ENCODE measurements around the gene C1QTNF8. TPM values are rescaled to one million over a fixed set of nuclear protein-coding genes. Genes with fewer than 3 reads are reported as not detected.

The C1QTNF8 gene
- total RNA-seq, 8 experiments from 2014 or later = 0.08 to 0.28 TPM; not detected in 6

- H3K4me3 ChIP-seq = no peak overlapping the region
- in situ Hi-C loops (cut with MboI; ENCODE audit: low pct_unique_long_range_greater_than_20kb in 2 of 9, low sequenced_read_pairs in 9 of 9, unreplicated experiment in 9 of 9) = no loop called here
Measured at GRCh38 chr16:1047123-1047522, 48.9 kb downstream of the C1QTNF8 start.

GRCh38 chr16:1045993-1046911 is 49.8 kb downstream of the C1QTNF8 start:
- Histone ChIP-seq H3K27ac (no peak overlapping the region), H3K4me3 (no peak overlapping the region), H3K4me1 (replicated peaks in 1 of 2) (peaks cover 18 to 25% of the 10 kb centered on the region in 2 donors)
- WGBS, 10 experiments = 98% methylated on average over 7 of the region's 49 CpGs; no CpG with 5 or more reads in 9 of the 10 experiments
- in situ Hi-C loops (cut with MboI; ENCODE audit: low pct_unique_long_range_greater_than_20kb in 2 of 9, low sequenced_read_pairs in 9 of 9, unreplicated experiment in 9 of 9) = no loop called here
- ATAC-seq (replicated peaks in 6 of 8) = no peak

More at GRCh38 chr16:1047123-1047522, 48.9 kb downstream of the C1QTNF8 start:
- no peak overlapping the region for H3K27ac ChIP-seq
- no peak for ATAC-seq (replicated peaks in 6 of 8)
- WGBS, 10 experiments = 84 to 100% (median 100%) methylated on average over 2 to 7 of the region's 9 CpGs; no CpG with 5 or more reads in 5 of the 10 experiments
- H3K4me1 ChIP-seq (replicated peaks in 1 of 2) = peaks cover 18 to 25% of the 10 kb centered on the region in 2 donors

GRCh38 chr16:1045310-1045992 is 50.6 kb downstream of the C1QTNF8 start:
- in situ Hi-C loops (cut with MboI; ENCODE audit: low pct_unique_long_range_greater_than_20kb in 2 of 9, low sequenced_read_pairs in 9 of 9, unreplicated experiment in 9 of 9) = no loop called here

GRCh38 chr16:1044460-1045309 is 51.4 kb downstream of the C1QTNF8 start:
- in situ Hi-C loops (cut with MboI; ENCODE audit: low pct_unique_long_range_greater_than_20kb in 2 of 9, low sequenced_read_pairs in 9 of 9, unreplicated experiment in 9 of 9) = no loop called here
- 20 to 90% (median 82%) methylated on average over 2 to 3 of the region's 43 CpGs; no CpG with 5 or more reads in 7 of the 10 experiments for WGBS, 10 experiments
- ATAC-seq (replicated peaks in 6 of 8) = peak in 2 of 8 experiments; percentile 24 to 42
- Histone ChIP-seq H3K4me1 (replicated peaks in 1 of 2) (peaks cover 18 to 24% of the 10 kb centered on the region in 2 donors), H3K27ac (no peak overlapping the region), H3K4me3 (no peak overlapping the region)

More at GRCh38 chr16:1045310-1045992, 50.6 kb downstream of the C1QTNF8 start:
- Histone ChIP-seq H3K4me3 (no peak overlapping the region), H3K27ac (no peak overlapping the region), H3K4me1 (replicated peaks in 1 of 2) (peaks cover 18 to 25% of the 10 kb centered on the region in 2 donors)
- whole genome bisulfite sequencing, 10 experiments = 17 to 85% (median 67%) methylated on average over 3 to 12 of the region's 38 CpGs; no CpG with 5 or more reads in 7 of the 10 experiments
- ATAC-seq (replicated peaks in 6 of 8) = peak in 2 of 8 experiments; percentile 13 to 23

- H3K4me1 ChIP-seq (replicated peaks in 1 of 2) = peaks cover 17% of the 10 kb centered on the region in 2 donors
- no peak overlapping the region for H3K27ac ChIP-seq
- ATAC-seq (replicated peaks in 6 of 8) = no peak
- no peak overlapping the region for H3K4me3 ChIP-seq
- in situ Hi-C loops (cut with MboI; ENCODE audit: low pct_unique_long_range_greater_than_20kb in 2 of 9, low sequenced_read_pairs in 9 of 9, unreplicated experiment in 9 of 9) = no loop called here
- 7 to 90% methylated on average over 2 to 3 of the region's 40 CpGs; no CpG with 5 or more reads in 8 of the 10 experiments for WGBS, 10 experiments
Measured at GRCh38 chr16:1043881-1044451, 52.1 kb downstream of the C1QTNF8 start.

GRCh38 chr16:1042866-1043265 is 53.2 kb downstream of the C1QTNF8 start:
- 0% methylated on average over 2 of the region's 19 CpGs; no CpG with 5 or more reads in 9 of the 10 experiments for WGBS, 10 experiments

GRCh38 chr16:1042049-1042744 is 53.8 kb downstream of the C1QTNF8 start:
- H3K27ac ChIP-seq = no peak overlapping the region
- H3K4me3 ChIP-seq = no peak overlapping the region
- in situ Hi-C loops (cut with MboI; ENCODE audit: low pct_unique_long_range_greater_than_20kb in 2 of 9, low sequenced_read_pairs in 9 of 9, unreplicated experiment in 9 of 9) = no loop called here
- peak in 1 of 8 experiments; percentile 10 for ATAC-seq (replicated peaks in 6 of 8)
- peaks cover 10 to 11% of the 10 kb centered on the region in 2 donors for H3K4me1 ChIP-seq (replicated peaks in 1 of 2)
- WGBS, 10 experiments = 40 to 100% (median 93%) methylated on average over 2 to 6 of the region's 15 CpGs; no CpG with 5 or more reads in 4 of the 10 experiments

More at GRCh38 chr16:1042866-1043265, 53.2 kb downstream of the C1QTNF8 start:
- Histone ChIP-seq H3K4me1 (replicated peaks in 1 of 2) (peaks cover 10 to 12% of the 10 kb centered on the region in 2 donors), H3K4me3 (no peak overlapping the region), H3K27ac (peak overlapping the region in 1 of 2 donors; percentile 62)
- ATAC-seq (replicated peaks in 6 of 8) = peak in 4 of 8 experiments; percentile 24 to 76 (median 74)
- in situ Hi-C loops (cut with MboI; ENCODE audit: low pct_unique_long_range_greater_than_20kb in 2 of 9, low sequenced_read_pairs in 9 of 9, unreplicated experiment in 9 of 9) = no loop called here

GRCh38 chr16:1040346-1040745 is 55.7 kb downstream of the C1QTNF8 start:
- no peak for ATAC-seq (replicated peaks in 6 of 8)
- Histone ChIP-seq H3K4me3 (no peak overlapping the region), H3K27ac (no peak overlapping the region), H3K4me1 (replicated peaks in 1 of 2) (peaks cover 18 to 25% of the 10 kb centered on the region in 2 donors)
- in situ Hi-C loops (cut with MboI; ENCODE audit: low pct_unique_long_range_greater_than_20kb in 2 of 9, low sequenced_read_pairs in 9 of 9, unreplicated experiment in 9 of 9) = no loop called here
- WGBS, 10 experiments = no CpG with 5 or more reads among the region's 29 CpGs

GRCh38 chr16:1039762-1040161 is 56.3 kb downstream of the C1QTNF8 start:
- WGBS, 10 experiments = 20 to 94% (median 72%) methylated on average over 1 to 10 of the region's 11 CpGs; no CpG with 5 or more reads in 3 of the 10 experiments
- H3K4me3 ChIP-seq = no peak overlapping the region
- no peak for ATAC-seq (replicated peaks in 6 of 8)
- H3K27ac ChIP-seq = no peak overlapping the region
- H3K4me1 ChIP-seq (replicated peaks in 1 of 2) = peaks cover 18 to 25% of the 10 kb centered on the region in 2 donors
- in situ Hi-C loops (cut with MboI; ENCODE audit: low pct_unique_long_range_greater_than_20kb in 2 of 9, low sequenced_read_pairs in 9 of 9, unreplicated experiment in 9 of 9) = no loop called here

- Histone ChIP-seq H3K4me3 (no peak overlapping the region), H3K4me1 (replicated peaks in 1 of 2) (peaks cover 15 to 25% of the 10 kb centered on the region in 2 donors), H3K27ac (no peak overlapping the region)
- in situ Hi-C loops (cut with MboI; ENCODE audit: low pct_unique_long_range_greater_than_20kb in 2 of 9, low sequenced_read_pairs in 9 of 9, unreplicated experiment in 9 of 9) = no loop called here
- no peak for ATAC-seq (replicated peaks in 6 of 8)
- 20 to 100% (median 83%) methylated on average over 1 to 5 of the region's 12 CpGs; no CpG with 5 or more reads in 5 of the 10 experiments for WGBS, 10 experiments
Measured at GRCh38 chr16:1038932-1039331, 57.1 kb downstream of the C1QTNF8 start.

Data from motor neuron (in vitro differentiated cells).